GM06990 (cell line): ENCODE measurements around the gene MAP2K1.
"Not testable (repeated sequence)": the region's sequence is repeated elsewhere in the genome, so short reads cannot be mapped to it uniquely, and the experiment has no call there.

ENCODE experiments used
- DNase-seq: peaks from one replicate; pipeline ENCODE4 v3.0.0-alpha.2; 2011; ENCODE audit not compliant: insufficient read length; ENCODE audit errors: extremely low read depth
- H3K27me3 ChIP-seq: replicated peaks from 2 replicates; pipeline ENCODE4 v1.6.0; 2011; ENCODE audit warnings: low read length; ENCODE audit not compliant: control insufficient read depth, insufficient read depth
- H3K36me3 ChIP-seq: 2 replicates; pipeline ENCODE4 v1.5.1; 2011; ENCODE audit warnings: low read length; ENCODE audit not compliant: control insufficient read depth, insufficient read depth
- H3K4me3 ChIP-seq: replicated peaks from 2 replicates; pipeline ENCODE4 v1.5.1; 2011; ENCODE audit warnings: low read depth, mild to moderate bottlenecking, control low read depth, low read length
- TF ChIP-seq, protein P1 (sequence below): IDR thresholded peaks from 2 replicates; pipeline ENCODE4 v1.5.1; 2011; ENCODE audit warnings: low read length, control low read depth, mild to moderate bottlenecking, inconsistent platforms; ENCODE audit not compliant: insufficient read depth, poor library complexity, severe bottlenecking

The MAP2K1 gene

DNA sequence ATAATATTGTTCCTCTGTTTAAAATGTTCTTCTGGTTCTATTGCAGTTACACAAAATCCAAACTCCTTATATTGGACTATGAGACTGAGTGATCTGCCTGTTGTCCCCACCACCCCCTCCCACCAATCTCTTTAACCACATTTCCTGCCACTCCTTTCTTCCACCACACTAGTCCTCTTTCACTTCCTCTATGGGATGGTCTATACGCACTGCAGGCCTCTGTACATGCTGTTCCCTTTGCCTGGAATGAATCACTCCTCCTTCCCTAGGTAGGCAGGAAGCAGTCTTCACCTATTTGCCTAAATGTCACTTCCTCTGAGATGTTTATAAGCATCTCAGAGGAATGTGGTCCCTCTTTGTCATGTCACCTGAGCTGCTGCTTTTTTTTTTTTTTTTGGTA, 4.0 kb downstream of the MAP2K1 start:
- peak; percentile 61 for DNase-seq
- TF ChIP-seq, protein P1, sequence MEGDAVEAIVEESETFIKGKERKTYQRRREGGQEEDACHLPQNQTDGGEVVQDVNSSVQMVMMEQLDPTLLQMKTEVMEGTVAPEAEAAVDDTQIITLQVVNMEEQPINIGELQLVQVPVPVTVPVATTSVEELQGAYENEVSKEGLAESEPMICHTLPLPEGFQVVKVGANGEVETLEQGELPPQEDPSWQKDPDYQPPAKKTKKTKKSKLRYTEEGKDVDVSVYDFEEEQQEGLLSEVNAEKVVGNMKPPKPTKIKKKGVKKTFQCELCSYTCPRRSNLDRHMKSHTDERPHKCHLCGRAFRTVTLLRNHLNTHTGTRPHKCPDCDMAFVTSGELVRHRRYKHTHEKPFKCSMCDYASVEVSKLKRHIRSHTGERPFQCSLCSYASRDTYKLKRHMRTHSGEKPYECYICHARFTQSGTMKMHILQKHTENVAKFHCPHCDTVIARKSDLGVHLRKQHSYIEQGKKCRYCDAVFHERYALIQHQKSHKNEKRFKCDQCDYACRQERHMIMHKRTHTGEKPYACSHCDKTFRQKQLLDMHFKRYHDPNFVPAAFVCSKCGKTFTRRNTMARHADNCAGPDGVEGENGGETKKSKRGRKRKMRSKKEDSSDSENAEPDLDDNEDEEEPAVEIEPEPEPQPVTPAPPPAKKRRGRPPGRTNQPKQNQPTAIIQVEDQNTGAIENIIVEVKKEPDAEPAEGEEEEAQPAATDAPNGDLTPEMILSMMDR = no peak
- H3K4me3 ChIP-seq = no peak overlapping the region; the same call in 1 of the 2 replicates
- no peaks in the 10 kb centered on the region for H3K27me3 ChIP-seq
- no peaks in the 10 kb centered on the region for H3K36me3 ChIP-seq

DNA sequence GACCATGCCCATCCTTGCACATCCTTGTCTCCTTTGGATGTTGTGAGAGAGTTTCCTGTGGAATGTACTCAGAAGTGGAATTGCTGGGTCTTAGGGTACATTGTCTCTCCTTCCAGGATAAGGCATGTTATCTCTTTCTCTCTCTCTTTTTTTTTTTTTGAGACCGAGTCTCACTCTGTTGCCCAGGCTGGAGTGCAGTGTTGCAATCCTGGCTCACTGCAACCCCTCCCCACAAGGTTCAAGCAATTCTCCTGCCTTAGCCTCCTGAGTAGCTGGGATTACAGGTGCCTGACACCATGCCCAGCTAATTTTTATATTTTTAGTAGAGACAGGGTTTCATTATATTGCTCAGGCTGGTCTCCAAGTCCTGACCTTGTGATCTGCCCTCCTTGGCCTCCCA, 6.3 kb downstream of the MAP2K1 start:
- not testable (repeated sequence) for H3K4me3 ChIP-seq, H3K36me3 ChIP-seq, DNase-seq, H3K27me3 ChIP-seq

DNA sequence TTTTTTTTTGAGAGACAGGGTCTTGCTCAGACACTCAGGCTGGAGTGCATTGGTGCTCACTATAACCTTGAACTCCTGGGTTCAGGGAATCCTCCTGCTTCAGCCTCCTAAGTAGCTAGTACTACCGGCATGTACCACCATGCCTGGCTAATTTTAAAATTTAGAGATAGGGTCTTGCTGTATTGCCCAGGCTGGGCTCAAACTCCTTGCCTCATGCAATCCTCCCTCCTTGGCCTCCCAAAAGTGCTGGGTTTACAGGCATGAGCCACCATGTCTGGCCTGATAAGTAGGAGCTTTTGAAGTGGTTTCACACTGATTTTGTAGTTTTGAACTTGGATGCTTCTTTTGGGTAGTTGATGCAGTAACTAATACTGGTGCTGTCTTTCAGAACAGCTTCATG, 7.8 kb downstream of the MAP2K1 start:
- no peaks in the 10 kb centered on the region for H3K27me3 ChIP-seq
- H3K4me3 ChIP-seq = no peak overlapping the region
- H3K36me3 ChIP-seq = peaks cover 4% of the 10 kb centered on the region; the same call in 1 of the 2 replicates
- DNase-seq = no peak
- TF ChIP-seq, protein P1 = no peak

DNA sequence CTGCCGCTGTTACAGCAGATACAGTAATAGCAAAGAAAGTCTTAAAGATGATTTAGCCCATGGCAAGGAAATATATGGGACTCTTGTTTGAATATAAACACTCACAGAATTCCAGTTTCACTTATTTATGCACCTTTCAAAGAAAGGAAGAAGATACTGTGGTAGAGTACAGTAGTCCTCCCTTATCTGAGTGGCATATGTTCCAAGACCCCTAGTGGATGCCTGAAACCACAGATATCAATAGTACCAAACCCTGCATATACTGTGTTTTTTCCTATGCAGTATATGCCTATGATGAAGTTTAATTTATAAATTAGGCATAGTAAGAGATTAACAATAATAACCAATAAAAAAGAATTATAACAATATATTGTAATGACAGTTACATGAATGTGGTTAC, 8.2 kb downstream of the MAP2K1 start:
- Histone ChIP-seq H3K27me3 (no peaks in the 10 kb centered on the region), H3K36me3 (peaks cover 4% of the 10 kb centered on the region; the same call in 1 of the 2 replicates), H3K4me3 (no peak overlapping the region)
- DNase-seq = no peak
- TF ChIP-seq, protein P1 = peak; percentile 3

DNA sequence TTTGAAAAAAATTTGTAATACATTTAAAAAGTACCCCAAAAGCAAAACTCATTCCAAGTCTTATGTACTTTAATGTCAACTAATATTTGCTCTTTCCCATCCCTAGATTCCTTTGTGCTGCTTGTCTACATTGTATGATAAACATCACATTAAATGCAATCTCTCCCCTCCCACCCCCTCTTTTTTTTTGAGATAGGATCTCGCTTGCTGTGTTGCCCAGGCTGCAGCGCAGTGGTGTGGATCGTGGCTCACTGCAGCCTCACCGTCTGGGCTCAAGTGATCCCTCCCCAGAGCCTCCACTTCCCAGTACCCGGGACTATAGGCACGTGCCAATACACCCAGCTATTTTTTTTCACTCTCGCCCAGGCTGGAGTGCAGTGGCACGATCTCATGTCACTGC, 12.6 kb downstream of the MAP2K1 start:
- Histone ChIP-seq H3K4me3 (no peak overlapping the region), H3K36me3 (peaks cover 4% of the 10 kb centered on the region; the same call in 1 of the 2 replicates), H3K27me3 (no peaks in the 10 kb centered on the region)
- no peak for DNase-seq
- TF ChIP-seq, protein P1 = no peak

DNA sequence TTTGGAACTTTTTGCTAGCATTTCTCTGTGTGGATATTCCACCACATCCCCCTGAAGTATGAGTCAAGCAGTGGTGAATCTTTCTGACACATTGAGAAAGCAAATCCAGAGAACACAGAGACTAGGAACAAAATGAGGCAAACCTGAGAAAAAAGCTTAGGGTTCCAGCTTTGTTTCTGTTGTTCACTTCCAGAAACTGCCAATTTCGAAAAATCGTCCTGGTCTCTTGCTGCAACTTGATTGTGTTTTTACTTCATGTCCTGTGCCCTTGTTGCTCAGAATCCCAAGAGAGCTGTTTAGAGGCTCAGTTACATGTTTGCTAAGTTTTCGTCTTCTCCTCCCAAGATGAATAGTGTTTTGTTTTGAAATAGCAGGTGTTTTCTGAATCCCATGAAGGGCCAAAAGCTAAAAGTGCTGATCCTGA, 13.7 kb downstream of the MAP2K1 start:
- Histone ChIP-seq H3K27me3 (no peaks in the 10 kb centered on the region), H3K36me3 (peaks cover 4% of the 10 kb centered on the region; the same call in 1 of the 2 replicates), H3K4me3 (no peak overlapping the region)
- DNase-seq = no peak
- TF ChIP-seq, protein P1 = no peak
